ENCODE measurements around the gene MCOLN3.
"Not testable (repeated sequence)": the region's sequence is repeated elsewhere in the genome, so short reads cannot be mapped to it uniquely, and the experiment has no call there.

MCOLN3 gene

GRCh38 chr1:85058311-85058710, 10.0 kb upstream of the MCOLN3 start:
- in situ Hi-C loops (cut with HindIII; ENCODE audit: low pct_ligation_motif_present, low pct_unique_long_range_greater_than_20kb, low sequenced_read_pairs), result no loop called here
- no peak for DNase-seq

DNA sequence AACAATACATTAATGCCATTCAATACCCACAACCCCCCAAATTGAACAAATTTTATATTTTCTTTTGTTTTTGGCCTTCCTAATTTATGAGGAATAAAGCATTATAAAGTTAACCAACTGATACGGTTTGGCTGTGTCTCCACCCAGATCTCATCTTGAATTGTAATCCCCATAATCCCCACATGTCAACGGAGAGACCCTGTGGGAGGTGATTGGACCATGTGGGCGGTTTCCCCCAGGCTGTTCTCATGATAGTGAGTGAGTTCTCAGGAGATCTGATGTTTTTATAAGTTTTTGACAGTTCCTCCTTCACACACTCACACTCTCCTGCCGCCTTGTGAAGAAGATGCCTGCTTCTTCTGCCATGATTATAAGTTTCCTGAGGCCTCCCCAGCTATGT, 6.4 kb upstream of the MCOLN3 start:
- DNase-seq, result no peak

DNA sequence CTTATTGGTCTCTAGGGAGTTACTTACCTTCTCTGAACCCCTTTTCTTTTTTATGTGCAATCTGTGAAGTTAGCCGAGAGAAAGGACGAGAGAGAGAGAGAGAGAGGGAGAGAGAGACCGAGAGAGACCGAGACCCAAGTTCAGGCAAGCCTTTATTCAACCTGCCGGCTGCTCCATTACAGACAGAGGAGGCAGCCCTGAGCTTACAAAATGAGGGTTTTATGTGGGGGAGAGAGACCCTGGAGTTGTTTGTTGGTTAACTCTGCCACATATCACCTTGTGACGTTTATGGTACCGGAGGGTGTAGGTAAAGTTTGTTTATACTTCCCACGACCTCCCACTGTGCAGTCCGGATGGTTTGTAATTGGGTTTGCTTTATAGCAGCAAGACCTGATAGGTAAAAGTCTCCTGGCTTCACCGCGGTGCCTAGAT, 1.5 kb upstream of the MCOLN3 start:
- in situ Hi-C loops (cut with HindIII; ENCODE audit: low pct_ligation_motif_present, low pct_unique_long_range_greater_than_20kb, low sequenced_read_pairs), result no loop called here
- no peak for DNase-seq

More for the DNA sequence above, 6.4 kb upstream of the MCOLN3 start:
- in situ Hi-C loops (cut with HindIII; ENCODE audit: low pct_ligation_motif_present, low pct_unique_long_range_greater_than_20kb, low sequenced_read_pairs), result no loop called here

DNA sequence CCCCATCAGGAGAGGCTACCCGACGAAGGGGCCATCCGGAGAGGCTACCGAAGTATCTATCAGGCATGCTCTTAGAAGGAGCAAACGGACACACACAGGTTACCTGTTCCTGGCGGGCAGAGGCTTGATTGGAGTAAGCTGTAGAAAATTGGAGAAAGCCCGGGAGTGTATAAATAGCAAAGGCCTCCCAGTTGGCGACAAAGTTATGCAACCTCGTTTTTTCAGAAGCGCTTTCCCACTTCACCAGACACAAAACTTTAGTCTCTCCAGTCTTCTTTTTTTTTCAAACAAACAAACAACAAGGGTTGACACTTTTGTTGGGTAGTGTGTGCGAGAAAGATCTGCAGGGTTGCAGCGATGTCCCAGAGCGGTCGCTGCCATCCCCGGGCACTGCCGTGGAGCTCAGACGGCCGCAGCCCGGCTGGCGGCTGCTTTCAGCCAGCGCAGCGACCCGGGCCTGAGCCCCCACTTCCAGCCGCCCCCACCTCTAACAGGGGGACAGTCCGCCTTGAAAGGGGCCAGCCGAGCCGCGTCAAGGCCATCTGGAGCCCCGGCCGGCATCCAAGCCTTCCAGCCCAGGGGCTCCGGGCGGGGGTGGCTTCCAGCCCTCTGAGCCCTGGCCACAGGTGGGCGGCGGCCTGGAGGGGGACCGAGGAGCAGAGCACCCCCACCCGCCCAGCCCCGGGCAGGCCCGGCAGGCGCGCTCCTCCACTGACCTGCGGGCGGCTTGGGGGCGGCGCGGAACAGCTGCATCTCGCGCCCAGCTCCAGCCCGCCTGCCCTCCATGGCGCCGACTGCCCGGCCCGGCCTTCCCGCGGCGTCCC, 616 bp downstream of the MCOLN3 start:
- in situ Hi-C loops (cut with HindIII; ENCODE audit: low pct_ligation_motif_present, low pct_unique_long_range_greater_than_20kb, low sequenced_read_pairs), result no loop called here
- no peak for DNase-seq

DNA sequence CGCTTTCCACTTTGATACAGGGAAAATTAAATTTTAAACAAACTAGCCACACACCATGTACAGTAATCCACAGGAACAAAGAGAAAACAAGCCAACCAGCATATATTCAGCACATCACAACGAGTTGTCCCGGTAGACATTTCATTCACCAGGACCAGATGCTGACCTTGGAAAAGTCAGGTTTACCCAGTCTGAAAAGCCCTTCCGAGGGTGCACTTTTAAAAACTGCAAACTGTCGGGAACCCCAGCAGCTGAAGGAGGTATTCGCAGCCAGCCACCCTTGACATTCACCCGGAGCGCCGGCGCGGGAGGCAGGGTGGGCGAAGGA, 1.2 kb downstream of the MCOLN3 start:
- in situ Hi-C loops (cut with HindIII; ENCODE audit: low pct_ligation_motif_present, low pct_unique_long_range_greater_than_20kb, low sequenced_read_pairs), result no loop called here

GRCh38 chr1:85042413-85042812, 5.9 kb downstream of the MCOLN3 start:
- DNase-seq, result no peak
- in situ Hi-C loops (cut with HindIII; ENCODE audit: low pct_ligation_motif_present, low pct_unique_long_range_greater_than_20kb, low sequenced_read_pairs), result no loop called here

More for the DNA sequence above, 1.2 kb downstream of the MCOLN3 start:
- DNase-seq, result no peak

DNA sequence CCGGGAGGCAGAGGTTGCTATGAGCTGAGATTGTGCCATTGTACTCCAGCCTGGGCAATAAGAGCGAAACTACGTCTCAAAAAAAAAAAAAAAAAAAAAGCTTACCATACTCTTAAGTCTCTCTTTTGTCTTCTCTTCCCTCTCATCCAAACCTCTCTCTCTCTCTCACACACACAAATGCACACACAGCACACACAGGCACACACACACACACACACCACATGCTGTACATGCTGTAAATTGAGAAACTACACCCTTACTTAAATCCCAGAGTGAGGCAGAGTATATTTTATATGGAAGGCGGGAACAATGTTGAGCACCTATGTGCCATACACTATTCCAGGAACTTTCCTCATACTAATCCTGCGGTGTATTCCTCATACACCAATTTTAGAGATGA, 6.5 kb downstream of the MCOLN3 start:
- no peak for DNase-seq
- in situ Hi-C loops (cut with HindIII; ENCODE audit: low pct_ligation_motif_present, low pct_unique_long_range_greater_than_20kb, low sequenced_read_pairs), result no loop called here

DNA sequence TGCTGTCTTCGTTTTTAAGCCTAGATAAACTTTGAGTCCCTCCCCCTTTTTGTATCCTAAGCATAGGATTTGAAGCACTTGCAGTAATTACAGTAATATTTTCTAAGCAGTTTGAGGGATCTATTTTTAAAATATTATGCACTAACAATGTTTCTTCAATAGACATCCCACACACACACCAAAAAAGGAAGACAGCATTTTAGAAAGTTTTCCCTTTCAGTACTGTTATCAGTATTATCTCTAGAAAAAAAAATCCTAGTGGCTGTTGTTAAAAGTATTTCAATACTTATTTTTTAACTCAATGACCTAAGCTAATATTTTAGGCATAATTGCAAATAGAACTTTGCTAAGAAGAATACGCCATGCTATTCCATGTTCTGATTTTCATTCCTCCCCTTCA, 15.1 kb downstream of the MCOLN3 start:
- DNase-seq, result no peak
- in situ Hi-C loops (cut with HindIII; ENCODE audit: low pct_ligation_motif_present, low pct_unique_long_range_greater_than_20kb, low sequenced_read_pairs), result no loop called here

GRCh38 chr1:85030536-85030935, 17.8 kb downstream of the MCOLN3 start:
- DNase-seq, result no peak
- in situ Hi-C loops (cut with HindIII; ENCODE audit: low pct_ligation_motif_present, low pct_unique_long_range_greater_than_20kb, low sequenced_read_pairs), result no loop called here

GRCh38 chr1:85028151-85028550, 20.1 kb downstream of the MCOLN3 start:
- in situ Hi-C loops (cut with HindIII; ENCODE audit: low pct_ligation_motif_present, low pct_unique_long_range_greater_than_20kb, low sequenced_read_pairs), result no loop called here

DNA sequence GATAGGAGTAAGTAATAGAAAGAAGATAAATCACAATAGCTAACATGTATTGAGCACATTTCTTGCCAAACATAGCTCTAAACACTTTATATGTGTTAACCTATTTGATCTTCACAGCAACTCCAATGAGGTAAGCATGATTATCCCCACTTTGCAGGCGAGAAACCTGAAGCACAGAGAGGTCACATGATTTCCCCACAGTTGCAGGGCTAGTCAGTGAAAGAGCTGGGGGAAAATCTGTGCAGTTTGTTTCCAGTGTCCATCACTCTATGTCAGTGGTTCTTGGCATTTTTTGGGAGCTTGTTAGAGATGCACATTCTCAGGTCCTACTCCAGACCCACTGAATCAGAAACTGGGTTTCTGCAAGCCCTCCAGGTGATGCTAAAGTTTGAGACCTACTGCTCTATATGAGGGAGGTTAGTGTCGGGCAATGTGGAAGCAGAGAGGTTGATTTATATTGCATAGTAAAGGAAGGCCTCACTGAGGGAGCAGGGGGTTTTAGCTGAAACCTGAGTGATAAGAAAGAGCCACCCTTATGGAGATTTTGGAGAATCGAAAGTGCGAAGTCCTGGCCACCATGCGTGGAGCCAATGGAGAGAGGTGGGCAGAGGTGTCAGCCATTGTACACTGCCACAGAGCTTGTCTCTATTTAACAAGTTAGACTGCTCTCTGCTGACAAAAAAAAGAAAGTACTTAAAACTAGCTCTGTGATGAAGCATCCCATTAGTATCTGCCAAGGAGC, 20.9 kb downstream of the MCOLN3 start:
- in situ Hi-C loops (cut with HindIII; ENCODE audit: low pct_ligation_motif_present, low pct_unique_long_range_greater_than_20kb, low sequenced_read_pairs), result no loop called here
- DNase-seq, result peak; percentile 29

More at GRCh38 chr1:85028151-85028550, 20.1 kb downstream of the MCOLN3 start:
- DNase-seq, result no peak

GRCh38 chr1:85025940-85026339, 22.4 kb downstream of the MCOLN3 start:
- in situ Hi-C loops (cut with HindIII; ENCODE audit: low pct_ligation_motif_present, low pct_unique_long_range_greater_than_20kb, low sequenced_read_pairs), result no loop called here
- DNase-seq, result no peak

GRCh38 chr1:85024736-85025135, 23.6 kb downstream of the MCOLN3 start:
- in situ Hi-C loops (cut with HindIII; ENCODE audit: low pct_ligation_motif_present, low pct_unique_long_range_greater_than_20kb, low sequenced_read_pairs), result no loop called here
- DNase-seq, result no peak

GRCh38 chr1:85022700-85023099, 25.6 kb downstream of the MCOLN3 start:
- DNase-seq, result no peak
- in situ Hi-C loops (cut with HindIII; ENCODE audit: low pct_ligation_motif_present, low pct_unique_long_range_greater_than_20kb, low sequenced_read_pairs), result no loop called here

DNA sequence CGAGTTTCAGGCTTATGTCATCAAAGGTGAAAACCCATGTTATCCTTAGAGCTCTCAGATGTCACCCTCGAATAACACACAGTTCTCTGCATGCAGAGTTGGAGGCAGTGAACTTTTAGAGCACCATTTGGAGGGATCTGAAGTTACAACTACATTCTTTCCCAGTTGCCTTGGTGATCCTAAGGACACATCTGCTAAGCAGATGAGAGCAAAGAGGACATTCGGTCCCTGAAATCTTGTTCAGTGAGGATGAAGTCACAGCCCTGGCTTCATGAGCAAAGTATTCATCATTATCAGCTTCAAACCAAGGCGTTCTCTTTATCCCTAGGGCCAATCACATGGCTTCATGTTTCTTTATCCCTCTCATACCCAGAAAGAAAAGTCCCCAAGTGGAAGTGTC, 28.3 kb downstream of the MCOLN3 start:
- in situ Hi-C loops (cut with HindIII; ENCODE audit: low pct_ligation_motif_present, low pct_unique_long_range_greater_than_20kb, low sequenced_read_pairs), result no loop called here
- no peak for DNase-seq

DNA sequence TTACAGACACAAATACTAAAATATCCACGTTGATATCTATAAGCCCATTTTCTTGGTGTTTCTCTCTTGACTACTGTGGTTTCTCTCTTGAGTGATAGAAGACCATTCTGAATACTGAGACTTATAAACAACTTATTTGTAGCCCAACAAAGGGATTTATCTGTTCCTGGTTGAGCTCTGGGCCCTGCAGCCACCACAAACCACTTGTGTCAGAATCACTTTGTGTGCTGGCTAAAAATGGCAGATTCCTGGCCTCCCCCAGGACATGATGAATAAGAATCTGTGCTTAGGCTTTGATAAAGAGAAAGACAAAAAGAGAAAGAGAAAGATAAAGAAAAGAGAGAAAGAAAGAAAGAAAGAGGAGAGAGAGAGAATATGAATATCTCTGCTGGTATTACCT, 32.5 kb downstream of the MCOLN3 start:
- DNase-seq, result no peak
- in situ Hi-C loops (cut with HindIII; ENCODE audit: low pct_ligation_motif_present, low pct_unique_long_range_greater_than_20kb, low sequenced_read_pairs), result no loop called here

DNA sequence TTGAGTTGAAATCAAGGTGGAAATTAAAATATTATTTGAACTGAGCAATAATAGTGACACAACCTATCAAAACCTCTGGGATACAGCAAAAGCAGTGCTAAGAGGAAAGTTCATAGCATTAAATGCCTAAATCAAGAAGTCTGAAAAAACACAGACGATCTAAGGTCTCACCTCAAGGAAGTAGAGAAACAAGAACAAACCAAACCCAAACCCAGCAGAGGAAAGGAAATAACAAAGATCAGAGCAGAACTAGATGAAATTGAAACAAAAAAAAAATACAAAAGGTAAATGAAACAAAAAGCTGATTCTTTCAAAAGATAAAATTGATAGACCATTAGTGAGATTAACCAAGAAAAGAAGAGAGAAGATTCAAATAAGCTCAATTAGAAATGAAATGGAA, 42.7 kb downstream of the MCOLN3 start:
- in situ Hi-C loops (cut with HindIII; ENCODE audit: low pct_ligation_motif_present, low pct_unique_long_range_greater_than_20kb, low sequenced_read_pairs); DNase-seq: not testable (repeated sequence)

GRCh38 chr1:85001742-85002141, 46.6 kb downstream of the MCOLN3 start:
- DNase-seq, result no peak
- in situ Hi-C loops (cut with HindIII; ENCODE audit: low pct_ligation_motif_present, low pct_unique_long_range_greater_than_20kb, low sequenced_read_pairs), result no loop called here

GRCh38 chr1:84998642-84999280, 49.5 kb downstream of the MCOLN3 start:
- in situ Hi-C loops (cut with HindIII; ENCODE audit: low pct_ligation_motif_present, low pct_unique_long_range_greater_than_20kb, low sequenced_read_pairs), result no loop called here
- no peak for DNase-seq

Data from ACHN (cell line).